ENCODE data around the gene CHMP2B.

CHMP2B gene

DNA sequence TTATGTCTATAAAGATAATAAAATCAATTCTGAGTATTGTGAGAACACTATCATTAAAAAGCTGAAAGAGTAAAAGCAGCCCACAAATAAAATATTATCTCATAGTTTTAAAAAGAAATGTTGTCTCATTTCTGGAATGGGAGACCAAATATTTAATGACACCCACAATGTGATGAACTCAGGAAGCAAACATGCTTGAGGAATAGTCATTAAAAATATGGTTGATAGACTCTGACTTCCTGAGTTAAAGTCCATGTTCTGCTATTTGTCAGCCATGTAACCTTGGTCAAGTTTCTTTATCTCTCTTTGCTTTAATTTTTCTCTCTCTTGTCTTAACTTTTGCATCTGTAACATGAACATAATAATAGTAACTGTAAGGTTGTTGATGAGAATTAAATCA lies 35.5 kb upstream of the CHMP2B start:
- in situ Hi-C loops (cut with MboI; ENCODE audit: low sequenced_read_pairs, unreplicated experiment): no loop called here
- no peak for TF ChIP-seq CTCF (IDR thresholded peaks at IDR 0.05; ENCODE audit: borderline replicate concordance, control extremely low read depth, extremely low read depth, insufficient read depth, missing control alignments)
- DNase-seq (ENCODE audit: low spot score): no peak

- no peak for DNase-seq (ENCODE audit: low spot score)
- in situ Hi-C loops (cut with MboI; ENCODE audit: low sequenced_read_pairs, unreplicated experiment): no loop called here
- TF ChIP-seq CTCF (IDR thresholded peaks at IDR 0.05; ENCODE audit: borderline replicate concordance, control extremely low read depth, extremely low read depth, insufficient read depth, missing control alignments): no peak
Measured at GRCh38 chr3:87196879-87197278, 30.2 kb upstream of the CHMP2B start.

DNA sequence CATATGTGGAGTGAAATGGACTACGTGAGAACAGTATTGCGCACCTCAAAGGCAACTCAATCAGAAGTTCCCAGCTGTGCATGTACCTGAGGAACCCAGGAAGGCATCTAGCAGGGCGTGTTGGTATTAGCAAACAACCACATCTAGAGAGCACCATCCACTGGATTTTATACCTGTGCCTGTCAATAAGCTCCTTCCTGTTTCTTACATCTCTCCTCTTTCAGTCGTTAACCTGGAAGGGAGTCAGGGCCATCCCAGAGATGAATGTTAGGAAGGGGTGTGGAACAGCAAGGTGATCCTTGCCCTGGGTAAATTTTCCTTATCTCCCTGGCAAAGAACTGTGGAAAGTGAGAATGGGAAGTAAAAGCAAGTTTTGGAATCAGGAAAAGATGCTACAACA lies 29.6 kb upstream of the CHMP2B start:
- DNase-seq (ENCODE audit: low spot score): no peak
- no peak for TF ChIP-seq CTCF (IDR thresholded peaks at IDR 0.05; ENCODE audit: borderline replicate concordance, control extremely low read depth, extremely low read depth, insufficient read depth, missing control alignments)
- in situ Hi-C loops (cut with MboI; ENCODE audit: low sequenced_read_pairs, unreplicated experiment): no loop called here

DNA sequence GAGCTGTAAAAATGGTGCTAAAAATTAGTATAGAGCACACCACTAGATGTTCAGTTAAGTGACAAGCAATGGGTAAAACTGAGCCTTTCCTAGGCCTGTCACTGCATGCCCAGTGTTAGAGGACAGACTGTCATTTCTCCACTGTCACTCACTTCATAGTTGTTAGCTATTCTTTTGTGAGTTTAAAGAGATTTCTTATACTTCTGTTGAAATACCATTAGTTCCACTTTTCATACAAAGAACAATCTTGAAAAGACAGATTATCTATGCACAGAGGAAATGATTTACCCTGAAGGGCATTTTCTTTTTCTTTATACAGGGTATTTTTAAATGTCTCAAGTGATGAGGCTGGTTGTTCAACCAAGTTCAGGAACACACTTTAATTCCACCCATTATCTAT lies 28.3 kb upstream of the CHMP2B start:
- no peak for DNase-seq (ENCODE audit: low spot score)
- in situ Hi-C loops (cut with MboI; ENCODE audit: low sequenced_read_pairs, unreplicated experiment): no loop called here
- no peak for TF ChIP-seq CTCF (IDR thresholded peaks at IDR 0.05; ENCODE audit: borderline replicate concordance, control extremely low read depth, extremely low read depth, insufficient read depth, missing control alignments)

GRCh38 chr3:87199628-87200027 lies 27.5 kb upstream of the CHMP2B start:
- TF ChIP-seq CTCF (IDR thresholded peaks at IDR 0.05; ENCODE audit: borderline replicate concordance, control extremely low read depth, extremely low read depth, insufficient read depth, missing control alignments): no peak
- no peak for DNase-seq (ENCODE audit: low spot score)
- in situ Hi-C loops (cut with MboI; ENCODE audit: low sequenced_read_pairs, unreplicated experiment): no loop called here

DNA sequence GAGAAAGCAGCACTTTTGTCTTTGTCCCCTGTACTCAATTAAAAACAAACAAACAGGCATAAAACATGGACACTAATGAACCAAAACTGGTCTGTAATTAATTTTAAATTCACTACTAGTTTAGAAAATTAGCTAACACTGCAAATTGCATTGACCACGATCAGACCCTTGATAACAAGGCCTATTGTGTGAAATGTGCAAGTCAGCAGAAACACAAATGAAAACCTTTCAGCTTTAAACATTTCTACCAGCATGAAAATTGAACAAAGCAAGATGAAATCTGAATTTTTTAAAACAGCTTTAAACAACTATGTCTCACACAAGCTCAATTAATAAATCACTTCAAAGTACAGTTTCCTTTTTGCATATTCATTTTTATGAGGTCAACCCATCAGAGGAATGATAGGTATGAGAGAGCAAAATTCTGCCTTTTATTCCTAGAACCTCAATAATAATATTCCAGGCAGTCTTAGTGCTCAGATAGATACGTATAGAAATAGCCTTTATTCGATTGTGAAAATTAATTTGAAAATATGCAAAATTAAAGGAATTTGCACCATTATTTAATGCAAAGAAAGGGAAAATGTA lies 27.0 kb upstream of the CHMP2B start:
- in situ Hi-C loops (cut with MboI; ENCODE audit: low sequenced_read_pairs, unreplicated experiment): no loop called here
- TF ChIP-seq CTCF (IDR thresholded peaks at IDR 0.05; ENCODE audit: borderline replicate concordance, control extremely low read depth, extremely low read depth, insufficient read depth, missing control alignments): no peak
- DNase-seq (ENCODE audit: low spot score): no peak

- in situ Hi-C loops (cut with MboI; ENCODE audit: low sequenced_read_pairs, unreplicated experiment): no loop called here
- no peak for DNase-seq (ENCODE audit: low spot score)
- TF ChIP-seq CTCF (IDR thresholded peaks at IDR 0.05; ENCODE audit: borderline replicate concordance, control extremely low read depth, extremely low read depth, insufficient read depth, missing control alignments): no peak
Measured at GRCh38 chr3:87201727-87202126, 25.4 kb upstream of the CHMP2B start.
